H9 (cell line): Measurements from ENCODE around the gene MTHFD1. TPM values are rescaled to one million over a fixed set of nuclear protein-coding genes. Genes with fewer than 3 reads are reported as not detected.

ENCODE experiments used
- DNase-seq: peaks from one replicate; pipeline ENCODE4 v3.0.0-alpha.2; 2017
- H2AFZ ChIP-seq: one replicate; pipeline ENCODE4 v1.6.1; 2013; ENCODE audit warnings: mild to moderate bottlenecking, low read length, control low read depth, moderate library complexity
- H2AK5ac ChIP-seq: 2 replicates; pipeline ENCODE4 v1.6.1; 2013; ENCODE audit warnings: low read length, control low read depth, mixed read lengths; ENCODE audit not compliant: insufficient read length
- H2BK120ac ChIP-seq: one replicate; pipeline ENCODE4 v1.6.1; 2013; ENCODE audit warnings: low read depth, mild to moderate bottlenecking, low read length, control low read depth, inconsistent platforms; ENCODE audit not compliant: poor library complexity, severe bottlenecking
- H2BK12ac ChIP-seq: 2 replicates; pipeline ENCODE4 v1.6.1; 2013; ENCODE audit warnings: low read length, control low read depth, mixed read lengths, low read depth; ENCODE audit not compliant: insufficient read length
- H2BK15ac ChIP-seq: 2 replicates; pipeline ENCODE4 v1.6.1; 2013; ENCODE audit warnings: low read depth, low read length, control low read depth
- H2BK20ac ChIP-seq: one replicate; pipeline ENCODE4 v1.6.1; 2013; ENCODE audit warnings: low read depth, mild to moderate bottlenecking, low read length, control low read depth, inconsistent platforms; ENCODE audit not compliant: poor library complexity, severe bottlenecking
- H2BK5ac ChIP-seq: 2 replicates; pipeline ENCODE4 v1.6.1; 2013; ENCODE audit warnings: low read length, control low read depth, mixed read lengths; ENCODE audit not compliant: insufficient read length
- H3K14ac ChIP-seq: 2 replicates; pipeline ENCODE4 v1.6.1; 2013; ENCODE audit warnings: low read length, control low read depth; ENCODE audit not compliant: insufficient read depth
- H3K18ac ChIP-seq: 2 replicates; pipeline ENCODE4 v1.6.1; 2013; ENCODE audit warnings: low read depth, mild to moderate bottlenecking, mixed read lengths, low read length, control low read depth; ENCODE audit not compliant: insufficient read length
- H3K23ac ChIP-seq: 2 replicates; pipeline ENCODE4 v1.6.1; 2013; ENCODE audit warnings: low read length, control low read depth, mixed read lengths, low read depth; ENCODE audit not compliant: insufficient read length
- H3K23me2 ChIP-seq: 2 replicates; pipeline ENCODE4 v1.6.1; 2013; ENCODE audit warnings: low read depth, mild to moderate bottlenecking, mixed read lengths, low read length, control low read depth; ENCODE audit not compliant: insufficient read length, poor library complexity, severe bottlenecking
- H3K27ac ChIP-seq: 2 replicates; pipeline ENCODE4 v1.5.1; 2013; ENCODE audit warnings: low read length, control low read depth, mixed read lengths, low read depth; ENCODE audit not compliant: insufficient read length
- H3K27me3 ChIP-seq: 2 replicates; pipeline ENCODE4 v1.6.1; 2013; ENCODE audit warnings: low read length, control low read depth, inconsistent platforms; ENCODE audit not compliant: insufficient read depth
- H3K4ac ChIP-seq: 2 replicates; pipeline ENCODE4 v1.6.1; 2013; ENCODE audit warnings: low read depth, mild to moderate bottlenecking, control low read depth, inconsistent platforms, low read length, moderate library complexity
- H3K4me1 ChIP-seq: 2 replicates; pipeline ENCODE4 v1.6.1; 2013; ENCODE audit warnings: low read length, control low read depth, inconsistent platforms; ENCODE audit not compliant: insufficient read depth
- H3K4me2 ChIP-seq: 2 replicates; pipeline ENCODE4 v1.6.1; 2013; ENCODE audit warnings: low read length, control low read depth, mixed read lengths; ENCODE audit not compliant: insufficient read length, insufficient read depth
- H3K56ac ChIP-seq: 2 replicates; pipeline ENCODE4 v1.6.1; 2013; ENCODE audit warnings: low read depth, mild to moderate bottlenecking, mixed read lengths, low read length, control low read depth; ENCODE audit not compliant: insufficient read length
- H3K79me1 ChIP-seq: 2 replicates; pipeline ENCODE4 v1.6.1; 2013; ENCODE audit warnings: low read depth, mild to moderate bottlenecking, moderate library complexity, low read length, control low read depth, inconsistent platforms; ENCODE audit not compliant: insufficient read depth, poor library complexity, severe bottlenecking
- H3K79me2 ChIP-seq: 2 replicates; pipeline ENCODE4 v1.6.1; 2013; ENCODE audit warnings: low read length, control low read depth, inconsistent platforms; ENCODE audit not compliant: insufficient read depth
- H3K9ac ChIP-seq: 2 replicates; pipeline ENCODE4 v1.6.1; 2013; ENCODE audit warnings: low read length, control low read depth, mixed read lengths; ENCODE audit not compliant: insufficient read length; ENCODE audit errors: extremely low read depth
- H3K9me3 ChIP-seq: one replicate; pipeline ENCODE4 v1.6.1; 2013; ENCODE audit warnings: low read depth, low read length, inconsistent platforms; ENCODE audit not compliant: control insufficient read depth
- H3T11ph ChIP-seq: one replicate; pipeline ENCODE4 v1.6.1; 2013; ENCODE audit warnings: mild to moderate bottlenecking, low read length, control low read depth, inconsistent platforms
- H4K20me1 ChIP-seq: one replicate; pipeline ENCODE4 v1.6.1; 2013; ENCODE audit not compliant: control insufficient read depth, insufficient read length, insufficient read depth
- H4K5ac ChIP-seq: 2 replicates; pipeline ENCODE4 v1.6.1; 2013; ENCODE audit warnings: low read depth, mild to moderate bottlenecking, mixed read lengths, low read length, control low read depth; ENCODE audit not compliant: insufficient read length
- H4K8ac ChIP-seq: replicated peaks from 2 replicates; pipeline ENCODE4 v1.6.1; 2013; ENCODE audit warnings: low read length, control low read depth, mixed read lengths, low read depth; ENCODE audit not compliant: insufficient read length
- H4K91ac ChIP-seq: 2 replicates; pipeline ENCODE4 v1.6.1; 2013; ENCODE audit warnings: low read depth, mild to moderate bottlenecking, moderate library complexity, mixed read lengths, low read length, control low read depth; ENCODE audit not compliant: insufficient read length
- H3K27ac Mint-ChIP-seq, 3 experiments: 2 replicates in 2 of 3; 3 replicates in 1 of 3; pipeline ENCODE4 v1.8.0; 2020 to 2021; ENCODE audit warnings: mixed read lengths in 3 of 3, mild to moderate bottlenecking in 1 of 3, moderate library complexity in 1 of 3
- H3K27me3 Mint-ChIP-seq: 2 replicates; pipeline ENCODE4 v1.8.0; 2021; ENCODE audit warnings: low read depth, mild to moderate bottlenecking, moderate library complexity, mixed read lengths
- H3K36me3 Mint-ChIP-seq, 3 experiments: 2 replicates in 2 of 3; 3 replicates in 1 of 3; pipeline ENCODE4 v1.8.0; 2020 to 2021; ENCODE audit warnings: low read depth in 3 of 3, mixed read lengths in 3 of 3; ENCODE audit not compliant: insufficient read depth in 1 of 3
- H3K4me1 Mint-ChIP-seq, 2 experiments: 2 replicates each; pipeline ENCODE4 v1.8.0; 2020; ENCODE audit warnings: mixed read lengths in 2 of 2
- H3K4me3 Mint-ChIP-seq, 2 experiments: 2 replicates in 1 of 2; 3 replicates in 1 of 2; pipeline ENCODE4 v1.8.0; 2020 to 2021; ENCODE audit warnings: mild to moderate bottlenecking in 2 of 2, mixed read lengths in 2 of 2, moderate library complexity in 1 of 2
- H3K9me3 Mint-ChIP-seq, 2 experiments: 2 replicates in 1 of 2; 3 replicates in 1 of 2; pipeline ENCODE4 v1.8.0; 2020; ENCODE audit warnings: mild to moderate bottlenecking in 2 of 2, mixed read lengths in 2 of 2, moderate library complexity in 1 of 2
- CTCF ChIP-seq: fragments of 200-600 bp; sonication (generic); conservative IDR thresholded peaks from 3 replicates; pipeline ENCODE4 v1.8.0; 2021; ENCODE audit warnings: antibody characterized with exemption, mild to moderate bottlenecking
- WGBS: extraction: QIAGEN DNeasy Blood & Tissue Kit; methylation state at CpG from one replicate; pipeline ENCODE4 v1.1.7; 2013; ENCODE audit warnings: missing lambda C conversion rate, low lambda C conversion rate, mixed read lengths; ENCODE audit not compliant: insufficient read length; ENCODE audit errors: extremely low coverage; 5-methylcytosine and 5-hydroxymethylcytosine counted together
- total RNA-seq: library from RNA; stranded (reverse); gene quantifications from 2 replicates; pipeline ENCODE4 v1.2.1, GENCODE V29; 2021

MTHFD1 gene
- total RNA-seq, 1 experiment from 2014 or later: 203 TPM

- no peak overlapping the region for H3K14ac ChIP-seq
- H4K20me1 ChIP-seq: no peaks in the 10 kb centered on the region
- Mint-ChIP-seq H3K4me3 (no peak overlapping the region), H3K9me3 (no peaks in the 10 kb centered on the region), H3K36me3 (peaks cover 27 to 79% (median 53%) of the 10 kb centered on the region in 3 experiments; a peak in 6 of 7 replicates), H3K4me1 (no peaks in the 10 kb centered on the region), H3K27ac (peak overlapping the region in 1 of 3 experiments; percentile 32; a peak in 2 of 7 replicates), H3K27me3 (no peaks in the 10 kb centered on the region)
- H2AK5ac ChIP-seq: no peak overlapping the region
- H3K27me3 ChIP-seq: no peaks in the 10 kb centered on the region
- no peaks in the 10 kb centered on the region for H3K79me1 ChIP-seq
- no peak for TF ChIP-seq CTCF
- H3K4me1 ChIP-seq: no peaks in the 10 kb centered on the region
- no peak overlapping the region for H3K4ac ChIP-seq
- no peak overlapping the region for H4K91ac ChIP-seq
- H2BK12ac ChIP-seq: no peak overlapping the region
- no peak overlapping the region for H3K9ac ChIP-seq
- no peaks in the 10 kb centered on the region for H3K23me2 ChIP-seq
- H2BK20ac ChIP-seq: no peak overlapping the region
- no peak overlapping the region for H2AFZ ChIP-seq
- no peak overlapping the region for H2BK5ac ChIP-seq
- no CpG with 5 or more reads among the region's 5 CpGs for WGBS
- no peak overlapping the region for H3K56ac ChIP-seq
- DNase-seq: no peak
- H3K79me2 ChIP-seq: no peaks in the 10 kb centered on the region
- no peak overlapping the region for H2BK15ac ChIP-seq
- no peak overlapping the region for H3K18ac ChIP-seq
- no peak overlapping the region for H4K5ac ChIP-seq
- no peak overlapping the region for H3K4me2 ChIP-seq
- H2BK120ac ChIP-seq: no peak overlapping the region
- H3K27ac ChIP-seq: no peak overlapping the region
- no peak overlapping the region for H3K23ac ChIP-seq
- no peaks in the 10 kb centered on the region for H3K9me3 ChIP-seq
- no peak overlapping the region for H4K8ac ChIP-seq
- no peak overlapping the region for H3T11ph ChIP-seq
Observed at GRCh38 chr14:64447876-64448670, 59.9 kb downstream of the MTHFD1 start.
